KOPT-K1 (cell line): ENCODE measurements around the gene WDR48.

ENCODE experiments used
- H3K27ac ChIP-seq: fragments of 200-600 bp; sonication (generic); 2 replicates; pipeline ENCODE4 v1.5.1; 2016; ENCODE audit warnings: antibody characterized with exemption, mild to moderate bottlenecking, low read depth, low read length; ENCODE audit not compliant: poor library complexity, severe bottlenecking
- H3K36me3 ChIP-seq: fragments of 200-600 bp; sonication (generic); 2 replicates; pipeline ENCODE4 v1.5.1; 2017; ENCODE audit warnings: antibody characterized with exemption, mild to moderate bottlenecking, low read length, moderate library complexity; ENCODE audit not compliant: insufficient read depth
- H3K9me3 ChIP-seq: fragments of 200-600 bp; sonication (generic); 2 replicates; pipeline ENCODE4 v1.5.1; 2017; ENCODE audit warnings: antibody characterized with exemption, low read length, mild to moderate bottlenecking; ENCODE audit not compliant: insufficient read depth, poor library complexity, severe bottlenecking

The WDR48 gene

GRCh38 chr3:39132096-39133092 is 80.6 kb downstream of the WDR48 start:
- H3K27ac ChIP-seq: no peak overlapping the region
- H3K9me3 ChIP-seq: no peaks in the 10 kb centered on the region
- H3K36me3 ChIP-seq: no peaks in the 10 kb centered on the region

- Histone ChIP-seq H3K9me3 (no peaks in the 10 kb centered on the region), H3K36me3 (no peaks in the 10 kb centered on the region), H3K27ac (no peak overlapping the region)
Observed at GRCh38 chr3:39133093-39133490, 81.3 kb downstream of the WDR48 start.

GRCh38 chr3:39133822-39134221 is 82.0 kb downstream of the WDR48 start:
- H3K36me3 ChIP-seq: no peaks in the 10 kb centered on the region
- H3K9me3 ChIP-seq: no peaks in the 10 kb centered on the region
- no peak overlapping the region for H3K27ac ChIP-seq

- Histone ChIP-seq H3K27ac (no peak overlapping the region), H3K36me3 (no peaks in the 10 kb centered on the region), H3K9me3 (no peaks in the 10 kb centered on the region)
Observed at GRCh38 chr3:39134305-39134704, 82.5 kb downstream of the WDR48 start.

GRCh38 chr3:39135170-39135805 is 83.5 kb downstream of the WDR48 start:
- Histone ChIP-seq H3K36me3 (no peaks in the 10 kb centered on the region), H3K27ac (no peak overlapping the region), H3K9me3 (no peaks in the 10 kb centered on the region)

GRCh38 chr3:39136533-39137434 is 85.0 kb downstream of the WDR48 start:
- Histone ChIP-seq H3K9me3 (no peaks in the 10 kb centered on the region), H3K27ac (no peak overlapping the region), H3K36me3 (no peaks in the 10 kb centered on the region)

- H3K27ac ChIP-seq: no peak overlapping the region
- H3K36me3 ChIP-seq: peaks cover 3% of the 10 kb centered on the region; the same call in 1 of the 2 replicates
- no peaks in the 10 kb centered on the region for H3K9me3 ChIP-seq
Observed at GRCh38 chr3:39137435-39137936, 85.7 kb downstream of the WDR48 start.

GRCh38 chr3:39137991-39138803 is 86.4 kb downstream of the WDR48 start:
- H3K9me3 ChIP-seq: no peaks in the 10 kb centered on the region
- H3K36me3 ChIP-seq: peaks cover 10% of the 10 kb centered on the region
- H3K27ac ChIP-seq: no peak overlapping the region

GRCh38 chr3:39138804-39139415 is 87.1 kb downstream of the WDR48 start:
- Histone ChIP-seq H3K9me3 (no peaks in the 10 kb centered on the region), H3K36me3 (peaks cover 17% of the 10 kb centered on the region), H3K27ac (no peak overlapping the region)

- Histone ChIP-seq H3K36me3 (peaks cover 22% of the 10 kb centered on the region), H3K9me3 (no peaks in the 10 kb centered on the region), H3K27ac (no peak overlapping the region)
Observed at GRCh38 chr3:39139442-39139841, 87.6 kb downstream of the WDR48 start.

GRCh38 chr3:39140341-39140971 is 88.6 kb downstream of the WDR48 start:
- Histone ChIP-seq H3K9me3 (no peaks in the 10 kb centered on the region), H3K36me3 (peaks cover 29% of the 10 kb centered on the region), H3K27ac (no peak overlapping the region)

GRCh38 chr3:39141171-39141995 is 89.6 kb downstream of the WDR48 start:
- Histone ChIP-seq H3K27ac (no peak overlapping the region), H3K36me3 (peaks cover 35% of the 10 kb centered on the region), H3K9me3 (no peaks in the 10 kb centered on the region)

GRCh38 chr3:39142067-39142466 is 90.3 kb downstream of the WDR48 start:
- Histone ChIP-seq H3K27ac (no peak overlapping the region), H3K9me3 (no peaks in the 10 kb centered on the region), H3K36me3 (peaks cover 35% of the 10 kb centered on the region)
